ENCODE measurements around the gene PPP1R3C.

PPP1R3C gene

DNA sequence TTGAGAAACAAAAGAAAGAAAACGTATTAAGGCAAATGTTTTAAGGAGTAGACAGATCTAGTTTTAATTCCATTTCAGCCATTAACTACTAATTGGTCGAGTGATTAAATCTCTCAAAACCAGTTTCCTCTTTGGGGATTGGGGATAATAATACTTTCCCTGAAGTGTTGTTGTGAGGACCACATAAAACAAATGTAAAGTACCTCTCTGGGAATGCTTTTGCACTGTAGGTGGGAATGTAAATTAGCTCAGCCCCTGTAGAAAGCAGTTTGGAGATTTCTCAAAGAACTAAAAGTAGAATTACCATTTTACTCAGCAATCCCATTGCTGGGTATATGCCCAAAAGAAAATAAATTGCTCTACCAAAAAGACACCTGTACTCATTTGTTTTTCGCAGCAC is 36.0 kb upstream of the PPP1R3C start:
- TF ChIP-seq, protein P1, sequence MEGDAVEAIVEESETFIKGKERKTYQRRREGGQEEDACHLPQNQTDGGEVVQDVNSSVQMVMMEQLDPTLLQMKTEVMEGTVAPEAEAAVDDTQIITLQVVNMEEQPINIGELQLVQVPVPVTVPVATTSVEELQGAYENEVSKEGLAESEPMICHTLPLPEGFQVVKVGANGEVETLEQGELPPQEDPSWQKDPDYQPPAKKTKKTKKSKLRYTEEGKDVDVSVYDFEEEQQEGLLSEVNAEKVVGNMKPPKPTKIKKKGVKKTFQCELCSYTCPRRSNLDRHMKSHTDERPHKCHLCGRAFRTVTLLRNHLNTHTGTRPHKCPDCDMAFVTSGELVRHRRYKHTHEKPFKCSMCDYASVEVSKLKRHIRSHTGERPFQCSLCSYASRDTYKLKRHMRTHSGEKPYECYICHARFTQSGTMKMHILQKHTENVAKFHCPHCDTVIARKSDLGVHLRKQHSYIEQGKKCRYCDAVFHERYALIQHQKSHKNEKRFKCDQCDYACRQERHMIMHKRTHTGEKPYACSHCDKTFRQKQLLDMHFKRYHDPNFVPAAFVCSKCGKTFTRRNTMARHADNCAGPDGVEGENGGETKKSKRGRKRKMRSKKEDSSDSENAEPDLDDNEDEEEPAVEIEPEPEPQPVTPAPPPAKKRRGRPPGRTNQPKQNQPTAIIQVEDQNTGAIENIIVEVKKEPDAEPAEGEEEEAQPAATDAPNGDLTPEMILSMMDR (IDR thresholded peaks at IDR 0.05; ENCODE audit: low read depth, low read length, missing control alignments) = no peak
- H3K4me3 ChIP-seq (ENCODE audit: low read depth, low read length) = no peak overlapping the region
- no peak for DNase-seq (ENCODE audit: low read depth)

DNA sequence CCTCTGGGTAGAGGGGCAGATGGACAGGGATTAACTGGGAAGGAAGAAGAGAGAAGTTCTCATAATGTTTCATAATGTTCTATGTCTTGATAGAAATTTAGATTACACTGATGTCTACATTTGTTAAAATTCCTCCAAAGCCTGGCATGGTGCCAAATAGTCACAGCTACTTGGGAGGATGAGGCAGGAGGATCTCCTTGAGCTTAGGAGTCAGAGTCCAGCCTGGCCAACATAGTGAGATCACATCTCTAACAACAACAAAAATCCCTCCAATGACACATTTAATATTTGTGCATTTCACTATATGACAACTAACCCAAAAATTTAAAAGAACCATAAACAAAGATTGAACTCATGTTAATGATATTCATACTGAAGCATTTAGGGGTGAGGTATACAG is 33.0 kb upstream of the PPP1R3C start:
- H3K4me3 ChIP-seq (ENCODE audit: low read depth, low read length) = no peak overlapping the region
- DNase-seq (ENCODE audit: low read depth) = no peak
- TF ChIP-seq, protein P1 (IDR thresholded peaks at IDR 0.05; ENCODE audit: low read depth, low read length, missing control alignments) = no peak

DNA sequence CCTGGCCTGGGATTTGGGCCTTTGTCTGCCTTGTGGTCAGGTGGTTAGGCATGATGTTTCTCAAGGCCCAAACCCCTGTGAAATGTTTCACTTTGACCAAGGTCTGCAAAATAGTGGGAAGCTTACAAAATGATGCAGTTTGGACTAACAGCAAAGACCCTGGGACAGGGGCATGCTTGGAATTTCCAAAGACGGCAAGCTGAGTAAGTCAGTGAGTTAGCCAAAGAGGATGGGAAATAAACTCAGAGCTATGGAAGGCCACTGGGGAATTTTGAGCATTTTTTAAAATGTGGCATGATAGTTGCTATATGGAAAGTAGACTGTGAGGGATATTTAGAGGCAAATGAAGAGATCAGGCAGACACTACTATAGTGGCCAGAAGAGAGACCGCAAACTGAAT is 31.6 kb upstream of the PPP1R3C start:
- no peak for DNase-seq (ENCODE audit: low read depth)
- TF ChIP-seq, protein P1 (IDR thresholded peaks at IDR 0.05; ENCODE audit: low read depth, low read length, missing control alignments) = no peak

DNA sequence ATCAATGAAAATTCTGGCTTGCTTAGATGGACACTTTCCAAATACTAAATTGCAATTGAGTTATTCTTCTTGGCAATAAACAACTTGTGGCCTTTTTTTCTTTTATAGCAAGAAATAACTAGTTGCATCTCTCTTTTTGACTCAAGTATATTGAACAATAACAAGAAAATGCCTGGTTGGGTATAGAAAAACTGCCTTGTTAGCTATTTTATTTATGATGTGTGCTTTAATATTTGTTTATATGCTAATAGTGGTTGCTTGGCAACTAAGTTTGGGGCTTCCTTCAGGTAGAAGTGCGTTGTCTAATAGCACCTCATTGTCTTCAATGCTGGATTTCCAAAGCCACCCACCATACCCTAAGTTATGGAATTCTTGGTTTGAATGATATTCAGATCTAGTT is 30.1 kb upstream of the PPP1R3C start:
- DNase-seq (ENCODE audit: low read depth) = no peak
- no peak overlapping the region for H3K4me3 ChIP-seq (ENCODE audit: low read depth, low read length)
- TF ChIP-seq, protein P1 (IDR thresholded peaks at IDR 0.05; ENCODE audit: low read depth, low read length, missing control alignments) = no peak

More for the DNA sequence above, 31.6 kb upstream of the PPP1R3C start:
- H3K4me3 ChIP-seq (ENCODE audit: low read depth, low read length) = no peak overlapping the region

DNA sequence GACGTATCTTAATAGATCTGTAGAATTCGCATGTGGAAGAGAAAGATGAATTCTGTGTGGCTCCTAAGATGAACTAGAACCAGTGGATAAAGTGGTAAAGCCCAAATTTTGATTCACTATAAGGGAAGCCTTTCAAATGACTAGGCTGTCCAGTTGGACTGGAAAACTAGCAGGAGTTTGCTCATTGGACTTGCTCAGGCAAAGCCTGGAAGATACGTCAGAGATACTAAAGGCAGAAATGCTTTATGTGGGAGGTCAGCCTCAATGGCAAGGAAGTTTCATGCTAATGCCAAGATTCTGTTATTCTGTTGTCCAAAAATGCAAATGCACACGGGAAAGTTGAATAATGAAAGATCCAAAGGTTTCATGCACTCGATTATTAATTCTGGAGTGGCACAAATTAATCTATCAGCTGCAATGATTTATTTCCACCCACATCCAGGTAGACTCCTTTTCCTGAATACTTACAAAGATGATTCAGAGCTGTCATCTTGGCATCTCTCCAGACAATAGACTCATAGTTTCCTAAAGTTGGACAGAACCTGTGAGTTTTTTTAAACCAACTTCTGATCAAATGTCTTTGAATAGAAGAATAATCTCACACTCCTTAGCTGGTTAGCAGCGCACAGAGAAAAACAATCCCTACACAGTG is 20.5 kb upstream of the PPP1R3C start:
- no peak for DNase-seq (ENCODE audit: low read depth)
- H3K4me3 ChIP-seq (ENCODE audit: low read depth, low read length) = no peak overlapping the region
- TF ChIP-seq, protein P1 (IDR thresholded peaks at IDR 0.05; ENCODE audit: low read depth, low read length, missing control alignments) = no peak

DNA sequence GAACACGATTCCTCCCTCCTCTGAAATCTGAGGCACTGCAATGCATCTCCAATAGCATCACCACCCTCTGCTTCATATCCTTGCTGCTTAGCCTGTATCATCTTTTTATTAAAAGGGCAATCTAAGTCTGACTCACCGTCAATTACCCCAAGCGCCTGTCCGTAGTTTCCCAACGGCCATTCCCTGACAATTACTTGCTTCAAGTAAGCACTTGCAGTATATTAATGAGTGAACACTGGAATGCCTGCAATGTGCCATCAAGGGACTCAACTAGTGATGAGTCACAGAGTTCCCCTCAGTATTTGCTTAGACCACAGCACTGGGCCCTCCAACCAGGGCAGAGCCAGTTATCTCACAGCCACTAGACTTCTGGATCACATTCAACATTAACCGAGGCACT is 19.5 kb upstream of the PPP1R3C start:
- no peak for DNase-seq (ENCODE audit: low read depth)

More for the DNA sequence above, 19.5 kb upstream of the PPP1R3C start:
- TF ChIP-seq, protein P1 (IDR thresholded peaks at IDR 0.05; ENCODE audit: low read depth, low read length, missing control alignments) = no peak
- no peak overlapping the region for H3K4me3 ChIP-seq (ENCODE audit: low read depth, low read length)
